HUDEP-2 (cell line): ENCODE data around the gene ZNF451.

ENCODE experiments used
- DNase-seq, 76 experiments: peaks; one replicate each; lab custom pipeline; 2025; ENCODE audit not compliant: unreplicated experiment in 76 of 76; lab: John Stamatoyannopoulos, UW

The ZNF451 gene

GRCh38 chr6:57195457-57195856 is 105.5 kb downstream of the ZNF451 start:
- no peak for DNase-seq

GRCh38 chr6:57198926-57199636 is 109.1 kb downstream of the ZNF451 start:
- no peak for DNase-seq

GRCh38 chr6:57201718-57202117 is 111.7 kb downstream of the ZNF451 start:
- no peak for DNase-seq

GRCh38 chr6:57205550-57206328 is 115.8 kb downstream of the ZNF451 start:
- DNase-seq, result no peak

GRCh38 chr6:57207141-57207540 is 117.2 kb downstream of the ZNF451 start:
- no peak for DNase-seq

GRCh38 chr6:57207872-57208271 is 117.9 kb downstream of the ZNF451 start:
- no peak for DNase-seq

- DNase-seq, result no peak
Measured at GRCh38 chr6:57209030-57209429, 119.0 kb downstream of the ZNF451 start.

GRCh38 chr6:57210060-57210459 is 120.1 kb downstream of the ZNF451 start:
- DNase-seq, result no peak

GRCh38 chr6:57215260-57215659 is 125.3 kb downstream of the ZNF451 start:
- DNase-seq, result no peak

- peak in 7 of 76 experiments; percentile 7 to 37 (median 31) for DNase-seq
Measured at GRCh38 chr6:57216235-57217101, 126.5 kb downstream of the ZNF451 start.

GRCh38 chr6:57217270-57217669 is 127.3 kb downstream of the ZNF451 start:
- DNase-seq, result no peak
